IMR-90 (cell line): ENCODE results near the gene KLF11. TPM values are rescaled to one million over a fixed set of nuclear protein-coding genes. Genes with fewer than 3 reads are reported as not detected.
A peak's percentile ranks its signal among the peaks of the same experiment; 100 is the strongest.

Experiments used
- ATAC-seq: fragments of 200-7000 bp; cut with Tn5 transposase; 2 replicates; pipeline ENCODE4 v1.9.1; 2020; ENCODE audit warnings: low read depth, mild to moderate bottlenecking, moderate library complexity
- BruUV-seq: library from RNA; stranded (reverse); fragments of 400-500 nt; replicated peaks from 2 replicates; lab custom pipeline; 2021; lab: Mats Ljungman, UMichigan
- CTCF ChIA-PET: fragments of 300-600 bp; formaldehyde crosslinking; extraction: SDS; loops from one replicate; lab custom pipeline; 2021; ENCODE audit warnings: antibody characterized with exemption; lab: Yijun Ruan, JAX
- POLR2A ChIA-PET: fragments of 300-600 bp; sonication (Branson Sonifier 250); formaldehyde crosslinking; loops from one replicate; lab custom pipeline; 2022; ENCODE audit warnings: antibody characterized with exemption; ENCODE audit not compliant: unreplicated experiment; lab: Charles Lee
- DNase-seq: peaks from one replicate; pipeline ENCODE4 v3.0.0; 2013
- H2AFZ ChIP-seq: replicated peaks from 2 replicates; pipeline ENCODE3; 2013; ENCODE audit warnings: low read length, mild to moderate bottlenecking; ENCODE audit not compliant: poor library complexity
- H2AK5ac ChIP-seq: 2 replicates; pipeline ENCODE4 v1.6.1; 2013; ENCODE audit warnings: low read depth, low read length, inconsistent platforms
- H2AK9ac ChIP-seq: replicated peaks from 2 replicates; pipeline ENCODE3; 2013; ENCODE audit warnings: mild to moderate bottlenecking, low read depth, low read length, moderate library complexity; ENCODE audit not compliant: poor library complexity
- H2BK120ac ChIP-seq: 2 replicates; pipeline ENCODE4 v1.6.1; 2013; ENCODE audit warnings: low read depth, low read length, inconsistent platforms
- H2BK15ac ChIP-seq: 3 replicates; pipeline ENCODE4 v1.6.1; 2013; ENCODE audit warnings: low read depth, low read length, inconsistent platforms
- H2BK20ac ChIP-seq: 2 replicates; pipeline ENCODE4 v1.6.1; 2013; ENCODE audit warnings: low read depth, mild to moderate bottlenecking, inconsistent platforms, low read length, moderate library complexity
- H2BK5ac ChIP-seq: 2 replicates; pipeline ENCODE4 v1.6.1; 2013; ENCODE audit warnings: mild to moderate bottlenecking, low read depth, low read length, inconsistent platforms; ENCODE audit not compliant: poor library complexity, severe bottlenecking
- H3K14ac ChIP-seq: replicated peaks from 2 replicates; pipeline ENCODE4 v1.6.1; 2013; ENCODE audit warnings: low read depth, low read length, inconsistent platforms
- H3K18ac ChIP-seq: 2 replicates; pipeline ENCODE4 v1.6.1; 2013; ENCODE audit warnings: low read depth, low read length, control low read depth
- H3K23ac ChIP-seq: 2 replicates; pipeline ENCODE4 v1.6.1; 2013; ENCODE audit warnings: low read depth, low read length, inconsistent platforms
- H3K27ac ChIP-seq: 2 replicates; pipeline ENCODE4 v1.5.1; 2013; ENCODE audit warnings: mild to moderate bottlenecking, control low read depth, low read length; ENCODE audit not compliant: insufficient read depth
- H3K27me3 ChIP-seq: 2 replicates; pipeline ENCODE4 v1.6.1; 2013; ENCODE audit warnings: low read length; ENCODE audit not compliant: control insufficient read depth, insufficient read depth
- H3K36me3 ChIP-seq: 2 replicates; pipeline ENCODE4 v1.6.1; 2013; ENCODE audit warnings: low read length, mixed read lengths; ENCODE audit not compliant: control insufficient read depth, insufficient read depth
- H3K4ac ChIP-seq: 2 replicates; pipeline ENCODE4 v1.6.1; 2013; ENCODE audit warnings: low read depth, low read length, inconsistent platforms
- H3K4me1 ChIP-seq: 2 replicates; pipeline ENCODE4 v1.6.1; 2013; ENCODE audit warnings: low read length, mixed read lengths; ENCODE audit not compliant: control insufficient read depth, insufficient read depth
- H3K4me2 ChIP-seq: 2 replicates; pipeline ENCODE4 v1.6.1; 2013; ENCODE audit warnings: low read depth, mild to moderate bottlenecking, control low read depth, low read length, moderate library complexity
- H3K4me3 ChIP-seq: 2 replicates; pipeline ENCODE4 v1.5.1; 2013; ENCODE audit warnings: low read depth, mild to moderate bottlenecking, control low read depth, low read length, moderate library complexity; ENCODE audit not compliant: insufficient read depth
- H3K56ac ChIP-seq: 2 replicates; pipeline ENCODE4 v1.6.1; 2013; ENCODE audit warnings: low read length, inconsistent platforms; ENCODE audit not compliant: insufficient read depth; ENCODE audit errors: extremely low read depth
- H3K79me1 ChIP-seq, 2 experiments: 2 replicates each; pipeline ENCODE4 v1.6.1; 2013; ENCODE audit warnings: low read length in 2 of 2, inconsistent platforms in 1 of 2, low read depth in 1 of 2
- H3K9ac ChIP-seq: 2 replicates; pipeline ENCODE4 v1.6.1; 2013; ENCODE audit warnings: low read depth, low read length, control low read depth
- H3K9me1 ChIP-seq: 2 replicates; pipeline ENCODE4 v1.6.1; 2013; ENCODE audit warnings: low read length, inconsistent platforms; ENCODE audit not compliant: insufficient read depth
- H3K9me3 ChIP-seq: 2 replicates; pipeline ENCODE4 v1.6.1; 2013; ENCODE audit warnings: low read length; ENCODE audit not compliant: control insufficient read depth, insufficient read depth
- H4K20me1 ChIP-seq: 2 replicates; pipeline ENCODE4 v1.6.1; 2013; ENCODE audit warnings: low read length, inconsistent platforms; ENCODE audit not compliant: insufficient read depth
- H4K5ac ChIP-seq: 2 replicates; pipeline ENCODE4 v1.6.1; 2013; ENCODE audit warnings: mild to moderate bottlenecking, low read depth, low read length, control low read depth
- H4K8ac ChIP-seq, 2 experiments: 2 replicates each; pipeline ENCODE4 v1.6.1; 2013; ENCODE audit warnings: low read depth in 2 of 2, low read length in 2 of 2, control low read depth in 1 of 2, inconsistent platforms in 1 of 2
- H4K91ac ChIP-seq: 2 replicates; pipeline ENCODE4 v1.6.1; 2013; ENCODE audit warnings: low read depth, low read length, inconsistent platforms; ENCODE audit not compliant: insufficient read depth
- BHLHE40 ChIP-seq: fragments of 150-350 bp; IDR thresholded peaks from 2 replicates; pipeline ENCODE4 v1.6.1; 2016; ENCODE audit warnings: mild to moderate bottlenecking, low read depth, low read length
- CEBPB ChIP-seq: IDR thresholded peaks from 2 replicates; pipeline ENCODE4 v1.6.1; 2012; ENCODE audit warnings: low read depth, low read length, improper control_type of control experiment
- CHD1 ChIP-seq: IDR thresholded peaks from 2 replicates; pipeline ENCODE4 v1.6.1; 2012; ENCODE audit warnings: low read depth, low read length, improper control_type of control experiment
- FOS ChIP-seq: fragments of 150-350 bp; IDR thresholded peaks from 2 replicates; pipeline ENCODE4 v1.6.1; 2016; ENCODE audit warnings: low read depth, low read length
- MAFK ChIP-seq: IDR thresholded peaks from 2 replicates; pipeline ENCODE4 v1.6.1; 2012; ENCODE audit warnings: low read depth, low read length, improper control_type of control experiment
- NFE2L2 ChIP-seq: fragments of 150-350 bp; IDR thresholded peaks from 2 replicates; pipeline ENCODE4 v1.6.1; 2016; ENCODE audit warnings: low read depth, mild to moderate bottlenecking, low read length
- RCOR1 ChIP-seq: IDR thresholded peaks from 2 replicates; pipeline ENCODE4 v1.6.1; 2012; ENCODE audit warnings: mild to moderate bottlenecking, low read length, improper control_type of control experiment; ENCODE audit not compliant: insufficient replicate concordance
- RFX5 ChIP-seq: IDR thresholded peaks from 2 replicates; pipeline ENCODE4 v1.8.0; 2012; ENCODE audit warnings: low read depth, mild to moderate bottlenecking, low read length, moderate library complexity
- SMC3 ChIP-seq: fragments of 150-350 bp; IDR thresholded peaks from 2 replicates; pipeline ENCODE4 v1.6.1; 2016; ENCODE audit warnings: low read depth, mild to moderate bottlenecking, antibody characterized with exemption, low read length, moderate library complexity
- whole genome bisulfite sequencing, 2 experiments: methylation state at CpG; one replicate each; pipeline versions ENCODE4 v1.1.5 to v1.1.7; 2013; ENCODE audit warnings: missing lambda C conversion rate in 2 of 2; ENCODE audit not compliant: insufficient read length in 1 of 2; ENCODE audit errors: extremely low coverage in 2 of 2; 5-methylcytosine and 5-hydroxymethylcytosine counted together
- dilution Hi-C: fragments of 300-500 bp; cut with HindIII; formaldehyde crosslinking; loops from one replicate; pipeline ENCODE4 v1.14.3; 2018; ENCODE audit warnings: low sequenced_read_pairs; ENCODE audit not compliant: unreplicated experiment
- in situ Hi-C: fragments of 300-500 bp; cut with MboI; formaldehyde crosslinking; loops from 3 replicates; pipeline ENCODE4 v1.14.3; 2019; ENCODE audit warnings: low sequenced_read_pairs, inconsistent platforms, mixed read lengths
- intact Hi-C: fragments of 100-400 bp; cut with micrococcal nuclease; formaldehyde crosslinking; loops from 2 replicates; pipeline ENCODE4 v1.10.0; 2022
- polyA plus RNA-seq, 3 experiments: library from polyadenylated mRNA; depleted of rRNA; stranded (reverse); fragments of >200 nt; gene quantifications; 2 replicates each; pipeline ENCODE4 v1.2.3, GENCODE V29; 2012; ENCODE audit warnings: low replicate concordance in 1 of 3
- total RNA-seq: library from RNA; depleted of rRNA; stranded (reverse); fragments of >200 nt; gene quantifications from 2 replicates; pipeline ENCODE4 v1.2.3, GENCODE V29; 2012
- TF ChIP-seq, protein P1 (sequence below): conservative IDR thresholded peaks from 2 replicates; pipeline ENCODE4 v1.5.1; 2012; ENCODE audit warnings: mild to moderate bottlenecking, low read depth, low read length, improper control_type of control experiment
- TF ChIP-seq, protein P2 (sequence below): fragments of 150-350 bp; IDR thresholded peaks from 2 replicates; pipeline ENCODE4 v1.6.1; 2017; ENCODE audit warnings: mild to moderate bottlenecking, antibody characterized with exemption, low read length, low read depth
- TF ChIP-seq, protein P3 (sequence below): fragments of 150-350 bp; IDR thresholded peaks from 2 replicates; pipeline ENCODE4 v1.6.1; 2016; ENCODE audit warnings: low read depth, mild to moderate bottlenecking, low read length, moderate library complexity, borderline replicate concordance

Gene KLF11
- total and polyA plus RNA-seq, 2 of the 4 experiments (the other 2 are of a cell fraction) = 2.0 to 2.4 TPM

- ChIA-PET CTCF (interaction anchor here (1.5 kb wide), 1 partner anchor 18 kb away, joined by 4 read pairs; no protein-coding TSS in a partner anchor), POLR2A (no interaction called here)
- peak overlapping the region; percentile 45 for H3K4me2 ChIP-seq
- H3K4me3 ChIP-seq = no peak overlapping the region
- peak overlapping the region; percentile 84 for H4K91ac ChIP-seq
- H3K9ac ChIP-seq = no peak overlapping the region
- H3K18ac ChIP-seq = peak overlapping the region; percentile 26; the same call in 1 of the 2 replicates
- peak overlapping the region; percentile 80 for H2BK20ac ChIP-seq
- dilution Hi-C loops = no loop called here
- H3K36me3 ChIP-seq = no peaks in the 10 kb centered on the region
- no peak overlapping the region for H3K56ac ChIP-seq
- H2BK120ac ChIP-seq = peak overlapping the region; percentile 88
- peak; percentile 83 for ATAC-seq
- peak overlapping the region; percentile 89 for H2BK15ac ChIP-seq
- no TSS peak for BruUV-seq
- DNase-seq = peak; percentile 78
- WGBS, 2 experiments = 80% methylated on average over 17 of the region's 36 CpGs; no CpG with 5 or more reads in 1 of the 2 experiments
- H2AK9ac ChIP-seq = peak overlapping the region; percentile 87
- H3K9me3 ChIP-seq = no peaks in the 10 kb centered on the region
- H4K20me1 ChIP-seq = no peaks in the 10 kb centered on the region
- peak overlapping the region; percentile 83 for H3K4ac ChIP-seq
- peak overlapping the region; percentile 84 for H2AFZ ChIP-seq
- peaks cover 10% of the 10 kb centered on the region for H3K9me1 ChIP-seq
- H2AK5ac ChIP-seq = peak overlapping the region; percentile 95
- no peaks in the 10 kb centered on the region for H3K27me3 ChIP-seq
- H3K23ac ChIP-seq = no peak overlapping the region
- peak overlapping the region; percentile 14; the same call in 1 of the 2 replicates for H3K27ac ChIP-seq
- H3K4me1 ChIP-seq = peaks cover 28% of the 10 kb centered on the region
- H3K14ac ChIP-seq = peak overlapping the region; percentile 68; the same call in 1 of the 2 replicates
- no peaks in the 10 kb centered on the region for H3K79me1 ChIP-seq
- in situ Hi-C loops = no loop called here
- H4K5ac ChIP-seq = no peak overlapping the region
- H4K8ac ChIP-seq = peak overlapping the region; percentile 35 to 75; a peak in 3 of 4 replicates
- intact Hi-C loops = no loop called here
- peak overlapping the region; percentile 6 for H2BK5ac ChIP-seq
- TF ChIP-seq RCOR1 = no peak
- TF ChIP-seq, protein P1, sequence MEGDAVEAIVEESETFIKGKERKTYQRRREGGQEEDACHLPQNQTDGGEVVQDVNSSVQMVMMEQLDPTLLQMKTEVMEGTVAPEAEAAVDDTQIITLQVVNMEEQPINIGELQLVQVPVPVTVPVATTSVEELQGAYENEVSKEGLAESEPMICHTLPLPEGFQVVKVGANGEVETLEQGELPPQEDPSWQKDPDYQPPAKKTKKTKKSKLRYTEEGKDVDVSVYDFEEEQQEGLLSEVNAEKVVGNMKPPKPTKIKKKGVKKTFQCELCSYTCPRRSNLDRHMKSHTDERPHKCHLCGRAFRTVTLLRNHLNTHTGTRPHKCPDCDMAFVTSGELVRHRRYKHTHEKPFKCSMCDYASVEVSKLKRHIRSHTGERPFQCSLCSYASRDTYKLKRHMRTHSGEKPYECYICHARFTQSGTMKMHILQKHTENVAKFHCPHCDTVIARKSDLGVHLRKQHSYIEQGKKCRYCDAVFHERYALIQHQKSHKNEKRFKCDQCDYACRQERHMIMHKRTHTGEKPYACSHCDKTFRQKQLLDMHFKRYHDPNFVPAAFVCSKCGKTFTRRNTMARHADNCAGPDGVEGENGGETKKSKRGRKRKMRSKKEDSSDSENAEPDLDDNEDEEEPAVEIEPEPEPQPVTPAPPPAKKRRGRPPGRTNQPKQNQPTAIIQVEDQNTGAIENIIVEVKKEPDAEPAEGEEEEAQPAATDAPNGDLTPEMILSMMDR = no peak
- TF ChIP-seq BHLHE40 = peak; percentile 43; the same call in 1 of the 2 replicates
- TF ChIP-seq SMC3 = 0 out of 2 replicates have a peak, but pooled peaks have one; percentile 4
- TF ChIP-seq, protein P2, sequence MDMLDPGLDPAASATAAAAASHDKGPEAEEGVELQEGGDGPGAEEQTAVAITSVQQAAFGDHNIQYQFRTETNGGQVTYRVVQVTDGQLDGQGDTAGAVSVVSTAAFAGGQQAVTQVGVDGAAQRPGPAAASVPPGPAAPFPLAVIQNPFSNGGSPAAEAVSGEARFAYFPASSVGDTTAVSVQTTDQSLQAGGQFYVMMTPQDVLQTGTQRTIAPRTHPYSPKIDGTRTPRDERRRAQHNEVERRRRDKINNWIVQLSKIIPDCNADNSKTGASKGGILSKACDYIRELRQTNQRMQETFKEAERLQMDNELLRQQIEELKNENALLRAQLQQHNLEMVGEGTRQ = peak; percentile 72; the same call in 1 of the 2 replicates
- no peak for TF ChIP-seq CHD1
- no peak for TF ChIP-seq MAFK
- 0 out of 2 replicates have a peak, but pooled peaks have one; percentile 10 for TF ChIP-seq FOS
- no peak for TF ChIP-seq CEBPB
- TF ChIP-seq, protein P3, sequence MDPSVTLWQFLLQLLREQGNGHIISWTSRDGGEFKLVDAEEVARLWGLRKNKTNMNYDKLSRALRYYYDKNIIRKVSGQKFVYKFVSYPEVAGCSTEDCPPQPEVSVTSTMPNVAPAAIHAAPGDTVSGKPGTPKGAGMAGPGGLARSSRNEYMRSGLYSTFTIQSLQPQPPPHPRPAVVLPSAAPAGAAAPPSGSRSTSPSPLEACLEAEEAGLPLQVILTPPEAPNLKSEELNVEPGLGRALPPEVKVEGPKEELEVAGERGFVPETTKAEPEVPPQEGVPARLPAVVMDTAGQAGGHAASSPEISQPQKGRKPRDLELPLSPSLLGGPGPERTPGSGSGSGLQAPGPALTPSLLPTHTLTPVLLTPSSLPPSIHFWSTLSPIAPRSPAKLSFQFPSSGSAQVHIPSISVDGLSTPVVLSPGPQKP = no peak
- TF ChIP-seq RFX5 = peak; percentile 44; the same call in 1 of the 2 replicates
- TF ChIP-seq NFE2L2 = no peak
Measured at GRCh38 chr2:10009811-10010781, 33.3 kb upstream of the KLF11 start.
